Stimulated activated CD4-positive, alpha-beta T cell treated with anti-CD3 and anti-CD28 coated beads, TNF-alpha, amount 100 ng/mL, for 24 hours (primary cell): ENCODE measurements around the gene PLXDC1.
A peak's percentile ranks its signal among the peaks of the same experiment; 100 is the strongest.
"Not testable (repeated sequence)": the region's sequence is repeated elsewhere in the genome, so short reads cannot be mapped to it uniquely, and the experiment has no call there.

ENCODE experiments used
- DNase-seq, 3 experiments: peaks; one replicate each; pipeline ENCODE4 v3.0.0-alpha.2; 2020; ENCODE audit warnings: low read depth in 3 of 3

The PLXDC1 gene

DNA sequence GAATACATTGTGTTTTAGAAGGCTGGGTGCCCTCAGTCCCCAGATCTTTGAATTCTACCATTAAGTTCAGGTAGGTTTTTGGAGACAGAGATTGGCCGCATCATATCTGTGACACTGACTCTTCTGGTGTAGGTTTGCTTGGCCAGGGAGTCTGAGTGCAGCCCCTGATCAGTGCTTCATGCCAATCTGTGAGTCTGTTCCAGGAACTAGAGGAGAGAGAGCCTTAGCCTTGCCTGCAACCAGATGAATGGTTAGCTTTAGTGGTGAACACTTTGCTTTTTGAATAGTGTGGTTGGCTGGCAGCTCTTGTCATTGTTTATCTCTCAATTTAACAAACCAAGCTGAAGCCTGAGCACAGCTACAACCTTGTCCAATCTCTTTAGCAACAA is 87.8 kb downstream of the PLXDC1 start:
- no peak for DNase-seq

DNA sequence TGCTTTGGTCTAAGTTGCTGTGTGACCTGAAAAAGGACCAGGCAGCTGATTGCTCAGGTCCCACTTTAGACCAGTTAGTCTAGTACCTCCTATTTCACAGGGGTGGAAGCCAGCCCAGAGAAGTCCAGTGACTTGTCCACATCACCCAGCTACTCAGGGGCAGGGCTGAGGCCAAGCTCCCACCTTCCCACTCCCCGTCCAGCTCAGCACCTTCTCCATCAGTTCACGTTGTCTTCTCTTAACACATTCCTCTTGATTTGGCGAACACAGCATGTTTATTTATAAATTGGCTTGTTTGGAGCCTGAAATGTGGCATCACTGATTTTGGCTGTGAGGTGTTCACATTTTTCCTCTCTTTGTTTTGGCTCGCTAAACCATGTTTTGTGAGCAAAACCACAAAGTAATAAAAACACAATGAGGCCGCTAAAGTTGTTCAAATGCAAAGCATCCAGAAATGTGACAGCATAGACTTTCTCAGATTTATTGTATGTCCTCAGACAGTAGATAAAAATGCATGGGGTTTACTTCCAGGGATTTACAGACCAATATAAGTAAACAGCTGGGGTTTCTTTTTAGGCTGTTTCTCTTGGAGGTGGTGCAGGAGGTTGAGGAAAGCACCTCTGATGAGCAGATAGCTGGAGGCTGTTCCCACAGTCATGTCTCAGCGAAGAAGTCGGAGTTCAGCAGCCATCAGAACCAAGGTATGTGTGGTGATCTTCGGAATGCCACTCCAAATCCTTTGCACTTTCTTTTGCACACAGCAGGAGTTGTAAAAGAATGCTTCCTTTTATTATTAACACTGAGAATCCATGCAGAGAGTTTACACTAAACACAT is 88.4 kb downstream of the PLXDC1 start:
- DNase-seq = no peak

DNA sequence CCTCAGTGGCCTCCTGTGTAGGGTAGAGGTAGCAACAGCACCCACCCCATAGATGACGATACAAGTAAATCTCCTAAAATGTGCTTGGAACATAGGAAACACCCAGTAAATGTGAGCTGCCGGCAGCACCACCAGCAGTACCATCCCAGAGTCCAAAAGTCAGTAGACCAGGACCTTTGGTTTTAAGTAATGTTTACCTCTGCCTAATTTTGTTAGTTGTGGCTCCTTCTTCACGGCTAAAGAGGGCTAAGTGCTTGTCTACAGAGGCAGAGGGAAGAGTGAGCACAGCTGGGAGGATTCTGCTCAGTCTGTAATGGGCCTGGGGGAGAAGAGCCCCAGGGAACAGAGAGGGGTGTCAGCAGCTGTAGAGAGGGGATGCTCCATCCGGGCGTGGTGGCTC is 92.9 kb downstream of the PLXDC1 start:
- DNase-seq = no peak

DNA sequence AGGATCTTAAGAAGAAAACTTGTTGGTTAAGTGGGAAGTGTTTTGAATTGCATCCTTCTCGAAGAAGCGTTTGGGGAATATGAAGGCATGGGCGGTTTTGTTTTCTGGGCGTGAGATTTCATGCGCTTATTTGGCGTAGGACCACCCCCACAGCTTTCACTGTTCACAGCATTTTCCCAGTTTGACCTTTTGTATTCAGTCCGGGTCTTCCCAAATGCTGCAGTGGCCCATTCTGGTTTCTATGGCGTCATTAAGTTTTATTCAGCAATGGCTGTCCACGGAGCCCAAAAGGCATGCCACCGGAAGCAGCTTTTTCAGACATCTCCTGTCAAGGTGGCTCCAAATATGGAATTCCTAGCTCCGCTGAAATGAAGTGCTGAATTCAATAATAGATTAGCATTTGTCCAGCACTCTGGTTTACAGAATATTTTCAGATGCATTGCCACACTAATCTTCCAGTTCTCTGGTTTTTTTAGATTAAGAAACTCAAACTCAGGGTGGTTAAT is 93.7 kb downstream of the PLXDC1 start:
- DNase-seq = no peak

DNA sequence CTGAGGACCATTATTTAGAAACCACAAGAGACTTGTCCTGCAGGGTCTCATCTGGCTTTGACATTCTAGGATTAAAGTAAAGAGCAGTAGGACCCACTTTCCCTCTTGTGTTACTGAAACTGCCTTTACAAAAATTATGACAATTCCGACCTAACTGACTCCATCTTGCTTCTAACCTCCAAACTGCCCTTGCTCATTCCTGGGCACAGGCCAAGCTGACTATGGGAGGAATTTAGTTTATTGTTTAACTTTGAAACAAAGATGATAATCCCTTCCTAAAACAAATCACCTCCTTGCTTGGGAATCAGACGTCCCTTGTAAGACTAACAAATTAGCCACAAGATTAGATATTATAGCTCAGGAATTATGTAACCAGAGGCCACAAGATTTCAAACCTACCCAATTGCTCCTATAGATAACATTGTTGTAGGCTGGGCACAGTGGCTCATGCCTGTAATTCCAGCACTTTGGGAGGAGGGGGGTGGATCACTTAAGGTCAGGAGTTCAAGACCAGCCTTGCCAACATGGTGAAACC is 97.3 kb downstream of the PLXDC1 start:
- no peak for DNase-seq

DNA sequence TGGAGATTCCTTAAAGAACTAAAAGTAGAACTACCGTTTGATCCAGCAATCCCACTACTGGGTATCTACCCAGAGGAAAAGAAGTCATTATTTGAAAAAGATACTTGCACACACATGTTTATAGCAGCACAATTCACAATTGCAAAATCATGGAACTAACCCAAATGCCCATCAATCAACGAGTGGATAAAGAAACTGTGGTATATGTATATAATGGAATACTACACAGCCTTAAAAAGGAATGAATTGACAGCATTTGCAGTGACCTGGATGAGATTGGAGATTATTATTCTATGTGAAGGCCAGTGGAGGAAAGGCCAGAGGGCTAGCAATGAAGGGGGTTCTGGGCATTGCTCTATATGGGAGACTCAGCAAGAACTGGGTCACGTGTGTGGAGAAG is 99.0 kb downstream of the PLXDC1 start:
- DNase-seq = not testable (repeated sequence)

DNA sequence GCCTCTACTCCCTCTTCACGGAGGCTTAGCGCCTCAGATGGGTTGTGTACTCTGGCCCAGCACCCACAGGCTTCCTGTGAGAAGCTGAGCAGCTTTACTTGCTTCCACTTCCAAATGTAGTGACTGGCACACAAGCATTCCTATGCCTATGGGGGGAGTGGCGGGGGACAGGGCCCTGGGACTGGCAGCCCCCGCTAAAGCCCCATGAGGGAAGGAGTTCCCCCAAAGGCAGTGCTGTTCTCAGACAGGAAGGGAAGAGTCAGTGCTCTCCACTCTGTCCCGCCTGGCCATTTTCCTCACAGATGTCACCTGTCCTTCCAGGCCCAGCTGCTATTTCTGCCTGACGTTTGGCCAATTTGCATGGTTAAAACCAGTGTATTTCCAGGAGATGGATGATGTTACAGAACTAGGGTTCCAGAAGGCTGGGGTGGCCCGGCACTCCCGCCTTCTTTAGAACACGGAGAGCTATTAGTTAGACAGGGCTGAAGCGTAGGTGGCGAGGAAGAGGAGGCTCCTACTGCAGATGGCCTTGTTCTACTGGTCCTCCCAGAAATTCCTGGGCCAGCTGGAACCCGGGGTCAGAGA is 100.3 kb downstream of the PLXDC1 start:
- DNase-seq = no peak

DNA sequence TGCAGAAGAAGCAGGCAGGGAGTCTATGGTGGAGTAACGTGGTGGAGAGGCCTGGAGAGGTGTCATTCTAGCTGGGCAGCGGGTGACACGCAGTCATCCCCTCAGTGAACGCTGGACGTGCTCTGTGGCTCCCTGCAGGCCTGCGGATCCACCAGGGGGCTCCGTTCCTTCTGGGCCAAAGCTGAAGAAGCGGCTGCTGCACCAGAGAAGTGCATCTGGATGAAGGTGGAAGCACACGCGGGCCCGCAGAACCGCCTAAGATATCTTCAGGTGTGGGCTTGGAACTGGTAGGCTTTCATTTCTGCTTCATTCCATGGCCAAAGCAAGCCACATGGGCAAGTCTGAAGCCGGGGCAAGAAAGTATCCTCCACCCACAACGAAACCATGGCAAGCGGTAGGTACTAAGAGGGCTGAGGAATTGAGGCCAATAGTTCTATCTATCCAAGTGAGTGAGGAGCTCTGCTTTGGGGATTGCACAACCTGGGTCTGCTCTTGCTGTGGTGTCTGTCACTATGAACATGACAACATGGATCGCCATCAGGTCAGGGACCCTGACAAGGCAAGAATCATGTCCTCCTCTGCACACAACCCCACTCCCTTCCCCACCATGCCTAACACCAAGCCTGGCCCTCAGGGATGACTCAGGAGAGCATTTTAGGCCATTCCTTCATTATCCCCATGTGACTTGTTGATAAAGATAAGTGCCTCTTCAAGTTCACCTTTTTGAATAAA is 105.3 kb downstream of the PLXDC1 start:
- no peak for DNase-seq

DNA sequence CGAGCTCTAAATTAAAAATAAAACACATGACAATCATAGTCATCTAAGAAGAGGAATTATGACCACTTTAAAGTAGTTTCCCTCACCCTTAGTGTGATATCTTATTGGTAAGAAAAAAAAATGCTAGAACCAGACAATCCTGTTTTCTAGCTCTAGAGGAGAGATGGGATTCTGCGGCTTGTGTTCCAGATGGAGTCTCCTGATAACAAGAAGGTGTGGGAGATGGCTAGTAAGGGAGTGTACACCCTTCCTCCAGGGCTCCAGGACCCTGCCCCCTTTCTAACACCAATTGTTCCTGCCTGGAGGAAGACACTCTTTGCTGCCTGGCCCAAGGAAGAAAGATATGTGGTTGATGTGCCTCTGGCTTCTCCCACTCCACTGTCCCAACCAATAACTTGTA is 115.4 kb downstream of the PLXDC1 start:
- DNase-seq = no peak

DNA sequence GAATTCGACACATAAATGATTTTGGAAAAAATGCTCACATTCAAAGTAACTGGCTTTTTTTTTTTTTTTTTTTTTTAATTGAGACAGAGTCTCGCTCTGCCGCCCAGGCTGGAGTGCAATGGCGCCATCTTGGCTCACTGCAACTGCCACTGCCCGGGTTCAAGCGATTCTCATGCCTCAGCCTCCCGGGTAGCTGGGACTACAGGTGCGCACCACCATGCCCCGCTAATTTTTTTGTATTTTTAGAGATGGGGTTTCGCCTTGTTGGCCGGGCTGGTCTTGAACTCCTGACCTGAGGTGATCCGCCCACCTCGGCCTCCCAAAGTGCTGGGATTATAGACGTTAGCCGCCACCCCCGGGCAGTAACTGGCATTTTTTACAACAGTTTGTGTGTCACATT is 115.9 kb downstream of the PLXDC1 start:
- DNase-seq = not testable (repeated sequence)

DNA sequence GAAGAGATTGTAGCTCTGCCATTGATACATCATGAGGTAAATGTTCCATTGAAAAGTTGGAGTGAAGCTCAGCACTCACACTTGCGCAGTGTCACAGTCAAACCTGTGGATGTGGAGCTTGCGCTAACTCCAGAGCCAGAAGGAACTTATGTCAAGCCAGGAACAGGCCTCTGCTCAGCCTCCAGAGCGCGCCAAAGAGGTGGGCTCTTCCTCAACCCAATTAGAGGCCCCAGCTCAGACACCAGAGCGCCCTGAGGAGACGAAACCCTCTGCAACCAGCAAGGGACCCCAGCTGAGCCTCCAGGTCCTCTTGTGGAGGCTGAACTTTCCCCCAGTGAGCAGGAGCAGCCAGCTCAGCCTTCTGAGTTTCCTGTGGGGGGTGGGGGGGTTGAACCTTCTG is 122.7 kb downstream of the PLXDC1 start:
- no peak for DNase-seq

DNA sequence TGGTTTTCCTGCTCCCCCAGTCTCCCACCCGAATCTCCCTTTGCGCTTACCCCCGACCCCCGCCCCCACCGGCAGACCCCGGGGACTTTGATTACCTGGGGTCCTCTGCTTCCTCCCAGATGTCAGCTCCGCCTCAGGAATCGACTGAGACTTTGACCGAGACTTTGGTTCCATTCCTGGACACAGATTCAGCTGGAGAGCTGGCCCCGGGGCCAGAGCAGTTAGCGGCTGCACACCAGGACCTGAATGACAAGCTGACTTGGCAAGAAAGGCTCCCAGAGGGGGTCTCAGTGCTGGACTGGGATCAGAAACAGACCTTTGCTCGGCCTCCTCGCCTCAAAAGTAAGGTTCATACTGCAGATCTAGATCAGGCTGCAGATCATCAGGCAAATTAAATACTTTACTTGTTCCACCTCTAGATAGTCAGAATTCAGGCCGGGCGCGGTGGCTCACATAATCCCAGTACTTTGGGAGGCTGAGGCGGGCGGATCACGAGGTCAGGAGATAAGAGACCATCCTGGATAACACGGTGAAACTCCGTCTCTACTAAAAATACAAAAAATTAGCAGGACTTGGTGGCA is 123.9 kb downstream of the PLXDC1 start:
- DNase-seq = no peak

DNA sequence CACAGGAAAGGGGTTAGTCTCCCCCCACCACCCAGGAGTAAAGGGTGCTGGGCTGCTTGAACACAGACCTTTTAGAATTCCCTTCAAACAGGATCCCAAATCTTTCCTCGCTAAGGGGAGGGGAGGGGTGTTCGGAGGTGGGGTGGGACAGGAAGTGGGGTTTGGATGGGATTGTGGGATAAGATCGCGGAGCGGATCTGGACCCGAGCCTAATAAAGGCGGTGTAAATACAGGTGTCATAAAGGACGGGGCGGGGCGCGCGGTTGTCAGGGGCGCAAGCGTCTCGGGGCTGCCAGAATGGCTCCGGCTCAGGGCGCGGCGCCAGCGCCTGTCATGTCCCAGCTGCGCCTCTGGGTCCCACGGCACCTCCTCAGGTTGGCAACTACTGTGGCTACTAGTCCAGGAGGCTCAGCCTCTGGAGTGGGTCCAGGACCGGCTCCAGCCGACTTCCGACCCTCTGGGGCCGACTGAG is 124.4 kb downstream of the PLXDC1 start:
- peak in 1 of 3 experiments; percentile 17 for DNase-seq

DNA sequence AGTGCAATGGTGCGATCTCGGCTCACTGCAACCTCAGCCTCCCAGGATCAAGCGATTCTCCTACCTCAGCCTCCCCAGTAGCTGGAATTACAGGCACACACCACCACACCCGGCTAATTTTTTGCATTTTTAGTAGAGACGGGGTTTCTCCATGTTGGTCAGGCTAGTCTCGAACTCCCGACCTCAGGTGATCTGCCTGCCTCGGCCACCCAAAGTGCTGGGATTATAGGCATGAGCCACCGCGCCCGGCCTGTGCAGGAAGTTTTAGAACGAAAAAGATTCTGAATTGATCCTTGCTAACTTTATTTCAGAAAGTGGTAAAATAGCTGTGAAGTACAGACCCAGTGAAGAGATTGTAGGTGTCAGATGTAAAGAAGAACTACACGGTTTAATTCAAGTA is 125.1 kb downstream of the PLXDC1 start:
- not testable (repeated sequence) for DNase-seq

DNA sequence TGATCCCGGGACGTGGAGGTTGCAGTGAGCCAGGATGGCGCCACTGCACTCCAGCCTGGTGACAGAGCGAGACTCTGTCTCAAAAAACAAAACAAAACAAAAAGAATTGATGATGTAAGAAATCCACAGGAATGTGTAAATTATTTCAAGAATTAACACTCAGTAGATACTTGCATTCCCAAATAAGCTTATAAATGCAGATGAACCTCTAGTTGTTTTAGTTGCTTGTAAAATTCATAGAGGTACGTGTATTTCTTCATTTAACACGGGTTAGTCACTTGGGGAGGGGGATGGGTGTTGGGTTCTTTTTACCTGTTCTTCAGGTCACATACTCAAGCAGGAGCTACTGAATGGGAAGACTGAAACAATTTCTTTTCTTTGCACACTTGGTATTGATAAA is 128.5 kb downstream of the PLXDC1 start:
- DNase-seq = no peak

DNA sequence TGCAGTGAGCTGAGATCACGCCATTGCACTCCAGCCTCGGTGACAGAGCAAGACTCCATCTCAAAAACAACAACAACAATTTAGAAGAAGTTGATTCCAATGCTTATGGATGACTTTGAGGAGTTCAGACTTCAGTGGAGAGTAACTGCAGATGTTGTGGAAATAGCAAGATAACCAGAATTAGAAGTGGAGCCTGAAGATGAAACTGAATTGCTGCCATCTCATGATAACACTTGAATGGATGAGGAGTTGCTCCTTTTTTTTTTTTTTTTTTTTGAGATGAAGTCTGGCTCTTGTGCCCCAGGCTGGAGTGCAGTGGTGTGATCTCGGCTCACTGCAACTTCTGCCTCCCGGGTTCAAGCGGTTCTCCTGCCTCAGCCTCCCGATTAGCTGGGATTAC is 131.4 kb downstream of the PLXDC1 start:
- DNase-seq = not testable (repeated sequence)

DNA sequence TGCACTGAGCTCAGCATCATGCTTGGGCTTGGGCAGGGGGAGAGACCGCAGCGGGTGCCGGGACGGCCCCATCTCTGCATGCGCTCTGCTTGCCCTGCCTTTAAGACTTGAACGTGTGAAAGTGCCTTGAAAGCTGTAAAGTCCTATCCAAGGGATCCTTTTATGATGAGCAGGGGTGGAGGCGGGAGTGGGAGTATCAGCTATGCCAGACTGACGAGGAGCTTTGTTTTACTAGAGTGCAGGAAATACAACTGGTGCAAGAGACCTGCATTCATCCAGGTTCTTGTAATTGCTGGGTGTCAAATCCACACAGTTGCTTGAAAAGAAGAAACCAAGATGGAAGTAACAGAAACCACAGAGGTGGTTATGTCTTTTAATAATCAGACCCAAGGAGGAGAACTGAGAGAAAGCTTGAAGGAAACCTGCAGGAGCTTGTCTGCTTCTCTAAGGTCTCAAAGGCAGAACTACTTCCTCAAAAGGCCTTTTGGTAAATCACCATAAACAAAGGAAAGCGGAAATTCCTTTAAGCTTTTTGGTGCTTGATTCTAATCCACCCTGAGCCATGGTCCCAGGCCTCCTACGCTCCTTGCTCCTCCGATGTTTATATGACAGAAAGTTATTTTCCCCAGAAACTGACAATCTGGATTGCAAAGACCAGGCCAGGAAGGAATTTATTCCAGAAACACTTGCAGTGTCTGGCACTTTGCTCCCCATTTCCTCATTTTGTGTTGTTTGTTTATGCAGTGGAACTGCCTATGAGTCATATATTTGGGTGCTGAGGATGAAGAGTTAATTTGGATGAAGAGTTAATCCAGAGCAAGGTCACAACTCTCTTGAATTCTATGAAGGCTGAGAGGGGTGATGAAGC is 132.9 kb downstream of the PLXDC1 start:
- peak in 1 of 3 experiments; percentile 40 for DNase-seq

DNA sequence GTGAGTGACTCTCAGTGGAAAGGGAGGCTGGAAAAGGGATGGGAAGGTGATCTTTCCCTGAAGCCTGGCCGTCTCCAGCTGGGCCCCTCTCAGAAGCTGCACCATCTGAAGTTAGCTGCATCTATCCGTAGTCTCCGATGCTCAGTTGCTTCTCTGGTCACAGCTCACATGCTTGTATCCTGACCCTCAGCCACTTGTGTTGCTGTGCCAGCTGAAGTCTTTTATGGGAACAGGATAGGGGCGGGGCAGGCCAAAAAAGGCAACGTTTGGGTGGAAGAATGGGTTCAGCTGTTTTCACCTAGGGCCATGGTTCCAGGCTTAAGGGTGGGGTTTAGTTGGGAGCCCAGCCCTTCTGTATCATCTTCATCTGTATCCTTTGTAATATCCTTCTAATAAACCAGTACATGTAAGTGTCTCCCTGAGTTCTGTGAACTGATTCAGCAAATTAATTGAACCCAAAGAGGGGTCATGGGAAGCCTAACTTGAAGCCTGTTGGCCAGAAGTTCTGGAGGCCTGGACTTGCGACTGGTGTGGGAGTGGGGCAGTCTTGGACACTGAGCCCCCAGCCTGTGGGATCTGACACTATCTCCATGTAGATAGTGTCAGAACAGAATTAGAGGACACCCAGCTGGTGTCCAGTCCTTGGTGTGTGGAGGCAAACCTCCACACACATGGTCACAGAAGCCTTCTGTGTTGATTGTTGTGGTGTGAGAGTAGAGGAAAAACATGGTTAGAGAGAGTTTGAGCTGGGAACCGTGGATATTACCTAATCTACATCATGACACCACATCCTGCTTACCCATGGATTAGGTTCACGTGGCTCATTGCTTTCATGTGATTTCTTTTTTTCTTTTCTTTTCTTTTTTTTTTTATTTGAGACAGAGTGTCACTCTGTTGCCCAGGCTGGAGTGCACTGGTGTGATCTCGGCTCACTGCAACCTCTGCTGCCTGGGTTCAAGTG is 135.0 kb downstream of the PLXDC1 start:
- DNase-seq = no peak

DNA sequence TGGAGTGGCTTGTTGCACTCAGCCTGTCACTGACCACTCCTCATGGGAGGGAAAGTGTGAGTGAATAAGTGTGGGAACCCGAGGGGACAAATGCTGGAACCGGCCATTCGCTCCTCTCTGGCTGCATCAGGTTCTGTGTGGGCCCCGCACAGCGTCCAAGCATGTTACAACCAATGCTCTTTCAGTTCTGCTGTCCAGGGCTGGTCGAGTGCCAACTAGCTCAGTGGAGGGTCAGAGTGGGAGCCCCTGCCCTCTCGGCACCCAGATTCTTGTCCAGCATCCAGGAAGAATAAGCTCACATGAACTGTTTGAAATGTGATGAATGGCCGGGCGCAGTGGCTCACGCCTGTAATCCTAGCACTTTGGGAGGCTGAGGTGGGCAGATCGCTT is 135.9 kb downstream of the PLXDC1 start:
- no peak for DNase-seq
